Upper lobe of left lung (tissue), 6 donors: Measurements from ENCODE around the gene NAV2. TPM values are rescaled to one million over a fixed set of nuclear protein-coding genes. Genes with fewer than 3 reads are reported as not detected.
A peak's percentile ranks its signal among the peaks of the same experiment; 100 is the strongest.

ENCODE experiments used
- ATAC-seq, 2 donors: fragments of 200-7000 bp; cut with Tn5 transposase; one replicate each; pipeline ENCODE4 v1.9.1; 2022; ENCODE audit warnings: mild to moderate bottlenecking in 2 of 2, moderate library complexity in 2 of 2; ENCODE audit not compliant: low FRiP score in 2 of 2
- DNase-seq, 2 donors: peaks; one replicate each; pipeline ENCODE4 v3.0.0-alpha.2; 2019 to 2020
- H3K27ac ChIP-seq, 4 donors: fragments of 200-600 bp; sonication (generic); one replicate each; pipeline ENCODE4 v1.5.1; 2016 to 2019
- H3K27me3 ChIP-seq, 4 donors: fragments of 200-600 bp; sonication (generic); one replicate each; pipeline ENCODE4 v1.5.1; 2017 to 2019
- H3K36me3 ChIP-seq, 4 donors: fragments of 200-600 bp; sonication (generic); one replicate each; pipeline ENCODE4 v1.5.1; 2016 to 2019
- H3K4me1 ChIP-seq, 4 donors: fragments of 200-600 bp; sonication (generic); one replicate each; pipeline ENCODE4 v1.5.1; 2018 to 2019
- H3K4me3 ChIP-seq, 4 donors: fragments of 200-600 bp; sonication (generic); one replicate each; pipeline ENCODE4 v1.5.1; 2017 to 2019; ENCODE audit warnings: mild to moderate bottlenecking in 2 of 4, moderate library complexity in 1 of 4
- H3K9me3 ChIP-seq, 4 donors: fragments of 200-600 bp; sonication (generic); one replicate each; pipeline ENCODE4 v1.5.1; 2018 to 2019
- EP300 ChIP-seq, 4 donors: sonication (generic); formaldehyde crosslinking; IDR thresholded peaks; one replicate each; pipeline ENCODE4 v1.5.1; 2017; ENCODE audit warnings: antibody characterized with exemption in 4 of 4, control low read depth in 2 of 4
- POLR2A ChIP-seq, 4 donors: fragments of 450-650 bp; IDR thresholded peaks; one replicate each; pipeline ENCODE4 v1.5.1; 2016 to 2017; ENCODE audit warnings: antibody characterized with exemption in 4 of 4, mild to moderate bottlenecking in 2 of 4
- POLR2AphosphoS5 ChIP-seq, 2 donors: sonication (generic); formaldehyde crosslinking; IDR thresholded peaks; one replicate each; pipeline ENCODE4 v1.5.1; 2017; ENCODE audit warnings: antibody characterized with exemption in 2 of 2
- WGBS, 2 donors: methylation state at CpG; one replicate each; pipeline ENCODE4 v1.1.5; 2017 to 2018; 5-methylcytosine and 5-hydroxymethylcytosine counted together
- total RNA-seq, 6 donors: library from RNA; depleted of rRNA in 4 of 6; stranded (reverse); fragments of >200 nt in 4 of 6; gene quantifications; one replicate each; pipeline versions ENCODE4 v1.1.0 to v1.2.1, GENCODE V29; 2016 to 2021
- TF ChIP-seq, protein P1 (sequence below), 6 experiments: fragments of 450-650 bp in 4 of 6; fragments of 200-600 bp in 2 of 6; sonication (generic) in 2 of 6; IDR thresholded peaks; one replicate each; pipeline ENCODE4 v1.5.1; 2016 to 2019; ENCODE audit warnings: antibody characterized with exemption in 6 of 6
- donor health status: DM: no; HTN: no; CAD: no; lungs with moderate emphysema.
- donor health status: DM: no; HTN: yes; CAD: no; lungs with severe emphysema.

Gene NAV2
- total RNA-seq, 6 donors from 2014 or later = 40.5 to 61.4 (median 52.3) TPM

- H3K27ac ChIP-seq = peak overlapping the region in 1 of 4 donors; percentile 7
- WGBS, 2 donors = 52 to 72% methylated on average over 10 of the region's 10 CpGs
- no peak for DNase-seq
Observed at GRCh38 chr11:19789835-19790710, 77.4 kb downstream of the NAV2 start.

GRCh38 chr11:19790831-19791552 lies 78.4 kb downstream of the NAV2 start:
- 75 to 90% methylated on average over 5 to 8 of the region's 8 CpGs for WGBS, 2 donors
- H3K27me3 ChIP-seq = no peaks in the 10 kb centered on the region
- H3K27ac ChIP-seq = no peak overlapping the region
- DNase-seq (no peak), ATAC-seq (peak in 1 of 2 donors; percentile 32)
- no peak overlapping the region for H3K4me3 ChIP-seq
- H3K9me3 ChIP-seq = no peaks in the 10 kb centered on the region
- H3K4me1 ChIP-seq = peaks cover 0 to 27% (median 10%) of the 10 kb centered on the region in 4 donors
- no peak for TF ChIP-seq POLR2A (IDR thresholded peaks at IDR 0.05)
- TF ChIP-seq EP300 (IDR thresholded peaks at IDR 0.05) = no peak
- TF ChIP-seq POLR2AphosphoS5 (IDR thresholded peaks at IDR 0.05) = no peak
- H3K36me3 ChIP-seq = no peaks in the 10 kb centered on the region

More at GRCh38 chr11:19789835-19790710, 77.4 kb downstream of the NAV2 start:
- Histone ChIP-seq H3K4me3 (no peak overlapping the region), H3K36me3 (no peaks in the 10 kb centered on the region), H3K9me3 (no peaks in the 10 kb centered on the region), H3K27me3 (no peaks in the 10 kb centered on the region), H3K4me1 (peaks cover 0 to 27% (median 10%) of the 10 kb centered on the region in 4 donors)
- ATAC-seq = peak in 1 of 2 donors; percentile 51
- TF ChIP-seq, protein P1, sequence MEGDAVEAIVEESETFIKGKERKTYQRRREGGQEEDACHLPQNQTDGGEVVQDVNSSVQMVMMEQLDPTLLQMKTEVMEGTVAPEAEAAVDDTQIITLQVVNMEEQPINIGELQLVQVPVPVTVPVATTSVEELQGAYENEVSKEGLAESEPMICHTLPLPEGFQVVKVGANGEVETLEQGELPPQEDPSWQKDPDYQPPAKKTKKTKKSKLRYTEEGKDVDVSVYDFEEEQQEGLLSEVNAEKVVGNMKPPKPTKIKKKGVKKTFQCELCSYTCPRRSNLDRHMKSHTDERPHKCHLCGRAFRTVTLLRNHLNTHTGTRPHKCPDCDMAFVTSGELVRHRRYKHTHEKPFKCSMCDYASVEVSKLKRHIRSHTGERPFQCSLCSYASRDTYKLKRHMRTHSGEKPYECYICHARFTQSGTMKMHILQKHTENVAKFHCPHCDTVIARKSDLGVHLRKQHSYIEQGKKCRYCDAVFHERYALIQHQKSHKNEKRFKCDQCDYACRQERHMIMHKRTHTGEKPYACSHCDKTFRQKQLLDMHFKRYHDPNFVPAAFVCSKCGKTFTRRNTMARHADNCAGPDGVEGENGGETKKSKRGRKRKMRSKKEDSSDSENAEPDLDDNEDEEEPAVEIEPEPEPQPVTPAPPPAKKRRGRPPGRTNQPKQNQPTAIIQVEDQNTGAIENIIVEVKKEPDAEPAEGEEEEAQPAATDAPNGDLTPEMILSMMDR (IDR thresholded peaks at IDR 0.05) = no peak
- TF ChIP-seq POLR2A (IDR thresholded peaks at IDR 0.05) (no peak), POLR2AphosphoS5 (IDR thresholded peaks at IDR 0.05) (no peak), EP300 (IDR thresholded peaks at IDR 0.05) (no peak)

GRCh38 chr11:19792510-19792909 lies 79.9 kb downstream of the NAV2 start:
- no peaks in the 10 kb centered on the region for H3K27me3 ChIP-seq
- 68 to 81% methylated on average over 2 of the region's 2 CpGs for WGBS, 2 donors
- no peak for TF ChIP-seq EP300 (IDR thresholded peaks at IDR 0.05)
- TF ChIP-seq POLR2A (IDR thresholded peaks at IDR 0.05) = no peak
- TF ChIP-seq POLR2AphosphoS5 (IDR thresholded peaks at IDR 0.05) = no peak
- TF ChIP-seq, protein P1 (IDR thresholded peaks at IDR 0.05) = no peak
- H3K4me1 ChIP-seq = peaks cover 0 to 27% (median 10%) of the 10 kb centered on the region in 4 donors
- no peak for DNase-seq
- peak in 1 of 2 donors; percentile 26 for ATAC-seq
- H3K9me3 ChIP-seq = no peaks in the 10 kb centered on the region
- no peak overlapping the region for H3K4me3 ChIP-seq
- no peaks in the 10 kb centered on the region for H3K36me3 ChIP-seq
- peak overlapping the region in 1 of 4 donors; percentile 48 for H3K27ac ChIP-seq

DNA sequence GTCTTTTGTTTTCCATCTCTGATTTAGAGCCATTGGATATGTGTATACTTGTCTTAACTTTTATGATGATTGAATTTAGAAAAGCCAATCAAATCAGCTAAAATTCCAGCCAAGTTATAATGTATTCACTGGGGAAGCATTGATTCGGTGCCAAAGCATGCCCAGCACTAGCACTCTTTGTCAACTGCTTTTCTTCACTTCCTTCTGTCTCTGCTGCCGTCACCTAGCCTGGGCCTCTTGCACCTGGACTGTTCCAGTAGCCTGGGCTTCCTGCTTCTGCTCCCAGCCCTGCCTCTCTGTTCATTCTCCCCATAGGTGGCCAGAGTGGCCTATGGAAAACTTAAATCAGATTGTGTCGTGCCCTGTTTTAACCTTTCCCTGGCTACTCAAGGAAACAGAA lies 80.7 kb downstream of the NAV2 start:
- 58 to 60% methylated on average over 3 of the region's 3 CpGs for WGBS, 2 donors
- TF ChIP-seq EP300 (IDR thresholded peaks at IDR 0.05) = no peak
- TF ChIP-seq POLR2AphosphoS5 (IDR thresholded peaks at IDR 0.05) = no peak
- TF ChIP-seq, protein P1 (IDR thresholded peaks at IDR 0.05) = no peak
- TF ChIP-seq POLR2A (IDR thresholded peaks at IDR 0.05) = no peak
- Histone ChIP-seq H3K4me1 (peaks cover 0 to 27% (median 10%) of the 10 kb centered on the region in 4 donors), H3K4me3 (no peak overlapping the region), H3K27me3 (no peaks in the 10 kb centered on the region), H3K36me3 (no peaks in the 10 kb centered on the region), H3K27ac (peak overlapping the region in 1 of 4 donors; percentile 21), H3K9me3 (no peaks in the 10 kb centered on the region)
- DNase-seq = no peak
- no peak for ATAC-seq

GRCh38 chr11:19794161-19794560 lies 81.5 kb downstream of the NAV2 start:
- no peaks in the 10 kb centered on the region for H3K36me3 ChIP-seq
- WGBS, 2 donors = 88 to 89% methylated on average over 6 of the region's 6 CpGs
- no peak overlapping the region for H3K4me3 ChIP-seq
- no peak overlapping the region for H3K27ac ChIP-seq
- peaks cover 0 to 27% (median 10%) of the 10 kb centered on the region in 4 donors for H3K4me1 ChIP-seq
- no peak for ATAC-seq
- no peak for DNase-seq
- TF ChIP-seq, protein P1 (IDR thresholded peaks at IDR 0.05) = no peak
- TF ChIP-seq POLR2AphosphoS5 (IDR thresholded peaks at IDR 0.05) (no peak), POLR2A (IDR thresholded peaks at IDR 0.05) (no peak), EP300 (IDR thresholded peaks at IDR 0.05) (no peak)
- H3K9me3 ChIP-seq = no peaks in the 10 kb centered on the region
- H3K27me3 ChIP-seq = no peaks in the 10 kb centered on the region
